H1 (cell line): ENCODE data around the gene TENT4A. TPM values are rescaled to one million over a fixed set of nuclear protein-coding genes. Genes with fewer than 3 reads are reported as not detected.

Experiments
- CBX5 ChIP-seq: fragments of 300-800, 300-1000 bp; sonication (generic); IDR thresholded peaks from 2 replicates; pipeline ENCODE4 v1.7.1; 2016; ENCODE audit warnings: antibody characterized with exemption, low read length, low read depth
- CREB1 ChIP-seq: IDR thresholded peaks from 2 replicates; pipeline ENCODE4 v1.6.1; 2012; ENCODE audit warnings: inconsistent platforms
- SAP30 ChIP-seq: fragments of 300-600 bp; sonication (generic); IDR thresholded peaks from 2 replicates; pipeline ENCODE4 v1.7.1; 2012; ENCODE audit warnings: low read length, moderate library complexity, mild to moderate bottlenecking, inconsistent platforms; ENCODE audit not compliant: insufficient read depth, insufficient replicate concordance
- SP4 ChIP-seq: IDR thresholded peaks from 2 replicates; pipeline ENCODE4 v1.6.1; 2012; ENCODE audit warnings: low read length, inconsistent platforms
- SRF ChIP-seq: IDR thresholded peaks from 2 replicates; pipeline ENCODE4 v1.6.1; 2011; ENCODE audit warnings: mild to moderate bottlenecking, low read depth, low read length, moderate library complexity
- polyA plus RNA-seq, 7 experiments: library from polyadenylated mRNA; depleted of rRNA in 3 of 7; stranded (reverse) in 5 of 7; unstranded in 2 of 7; fragments of >200 nt in 5 of 7; fragments of 200-250 nt in 2 of 7; gene quantifications; 1 replicate in 5 of 7; 2 replicates in 1 of 7; 4 replicates in 1 of 7; pipeline versions ENCODE4 v1.2.1 to v1.2.3, GENCODE V29; 2011 to 2013; ENCODE audit warnings: missing spikeins in 2 of 7, mixed read lengths in 2 of 7
- total RNA-seq: library from RNA; stranded (reverse); fragmentation: NEBNext Ultra II Directional; extraction: Animal tissue kit (Norgen Biotek cat#: 25700); gene quantifications from 2 replicates; pipeline ENCODE4 v1.2.1, GENCODE V29; 2021

Gene TENT4A
- total and polyA plus RNA-seq, 2 of the 8 experiments (the other 6 are each of a cell fraction or from before 2014, with no cell fraction given): 8.9 to 25.1 TPM

DNA sequence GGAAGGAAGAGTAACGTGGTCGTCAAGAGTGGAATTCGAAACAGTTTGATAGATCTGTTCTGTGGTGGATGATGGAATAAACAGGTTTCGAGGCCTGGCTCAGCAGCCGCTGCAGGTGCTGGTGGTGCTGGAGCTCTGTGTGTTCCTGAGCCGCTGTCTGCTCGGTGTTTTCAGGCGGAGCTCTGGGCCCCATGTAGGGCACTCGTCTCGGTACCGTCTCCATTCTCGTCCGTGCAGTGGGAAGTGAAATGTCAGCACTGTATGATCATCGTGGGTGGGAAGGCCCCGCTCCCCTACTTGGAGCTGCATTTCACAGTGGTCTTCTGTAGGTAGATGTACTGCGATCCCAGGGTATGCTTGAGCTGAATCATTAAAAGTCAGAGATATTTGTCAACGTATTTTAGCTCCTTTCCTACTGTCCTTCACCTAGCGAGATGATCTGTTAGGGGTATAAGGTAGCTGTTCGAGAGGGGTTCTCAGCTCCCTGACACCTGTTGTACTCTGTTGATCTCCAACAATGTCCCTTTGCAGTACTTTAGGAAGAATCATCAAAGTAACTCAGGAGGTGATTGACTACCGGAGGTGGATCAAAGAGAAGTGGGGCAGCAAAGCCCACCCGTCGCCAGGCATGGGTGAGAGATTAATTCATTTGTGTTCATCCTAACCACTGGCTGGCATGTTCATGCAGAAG, 35.9 kb downstream of the TENT4A start (continued):
- TF ChIP-seq SAP30 (no peak), SP4 (no peak), CBX5 (no peak), CREB1 (no peak), SRF (no peak)
